GM08714 (cell line): Measurements from ENCODE around the gene PIK3CB.
"Not testable (repeated sequence)": the region's sequence is repeated elsewhere in the genome, so short reads cannot be mapped to it uniquely, and the experiment has no call there.

ENCODE experiments used
- H3K4me3 ChIP-seq: fragments of 200-500 bp; sonication (Bioruptor generic); 2 replicates; pipeline ENCODE4 v1.5.1; 2014; ENCODE audit warnings: mild to moderate bottlenecking, low read length, inconsistent platforms
- ZNF274 ChIP-seq: IDR thresholded peaks from 2 replicates; pipeline ENCODE4 v1.6.1; 2012; ENCODE audit warnings: mild to moderate bottlenecking, low read depth, low read length

Gene PIK3CB

DNA sequence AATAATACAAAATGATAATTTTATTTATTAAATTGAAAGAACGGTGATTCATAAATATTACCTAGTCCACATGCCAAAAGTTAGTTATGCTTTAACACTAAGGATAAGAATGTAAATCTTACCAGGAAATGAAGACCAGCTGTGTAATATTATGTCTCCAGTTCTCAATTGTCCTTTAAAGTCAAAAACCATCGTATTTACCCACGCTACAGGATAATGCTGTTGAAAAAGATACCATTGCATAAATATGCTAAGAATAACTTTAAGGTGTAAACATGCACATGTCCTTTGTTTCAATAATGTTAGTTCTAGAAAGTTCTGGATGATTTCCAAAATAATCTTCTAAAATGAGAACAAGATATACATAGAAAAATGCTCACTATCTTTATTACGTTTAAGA lies 122.6 kb downstream of the PIK3CB start:
- TF ChIP-seq ZNF274 = no peak
- no peak overlapping the region for H3K4me3 ChIP-seq

GRCh38 chr3:138705675-138706074 lies 129.1 kb downstream of the PIK3CB start:
- TF ChIP-seq ZNF274 = no peak
- H3K4me3 ChIP-seq = no peak overlapping the region

- no peak for TF ChIP-seq ZNF274
- no peak overlapping the region for H3K4me3 ChIP-seq
Observed at GRCh38 chr3:138696666-138697370, 137.9 kb downstream of the PIK3CB start.

DNA sequence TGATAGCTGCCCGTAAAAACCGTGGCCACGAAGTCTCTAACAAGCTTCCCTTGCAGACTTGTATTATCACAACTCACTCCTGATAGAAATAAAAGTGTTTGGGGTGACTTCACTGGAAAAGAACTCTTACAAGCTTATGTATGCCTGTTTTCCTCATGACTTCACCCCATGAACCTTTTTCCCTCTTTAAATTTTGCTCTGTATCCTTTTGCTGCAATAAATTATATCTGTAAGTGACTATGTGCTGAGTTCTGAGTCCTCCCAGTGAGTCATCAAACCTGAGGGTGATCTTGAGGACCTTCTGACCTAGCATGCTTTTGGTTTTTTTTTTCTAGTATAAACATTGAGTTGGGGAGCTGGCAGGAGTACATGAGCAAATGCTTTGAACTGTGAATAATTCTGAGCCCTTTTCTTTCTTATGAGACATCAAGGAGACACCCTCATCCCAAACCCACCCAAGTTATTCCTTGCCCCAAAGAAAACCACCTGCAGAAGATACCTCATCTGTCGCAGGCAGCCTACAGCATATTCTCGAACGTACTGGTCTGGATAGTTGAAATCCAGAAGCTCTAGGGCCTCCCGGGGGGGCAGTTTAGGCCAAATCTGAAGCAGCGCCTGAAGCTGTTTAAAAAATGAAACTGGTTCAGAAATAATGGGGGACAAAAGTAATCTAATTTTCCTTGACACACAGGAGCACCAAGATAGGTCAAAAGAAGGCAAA lies 140.3 kb downstream of the PIK3CB start:
- no peak for TF ChIP-seq ZNF274
- no peak overlapping the region for H3K4me3 ChIP-seq

DNA sequence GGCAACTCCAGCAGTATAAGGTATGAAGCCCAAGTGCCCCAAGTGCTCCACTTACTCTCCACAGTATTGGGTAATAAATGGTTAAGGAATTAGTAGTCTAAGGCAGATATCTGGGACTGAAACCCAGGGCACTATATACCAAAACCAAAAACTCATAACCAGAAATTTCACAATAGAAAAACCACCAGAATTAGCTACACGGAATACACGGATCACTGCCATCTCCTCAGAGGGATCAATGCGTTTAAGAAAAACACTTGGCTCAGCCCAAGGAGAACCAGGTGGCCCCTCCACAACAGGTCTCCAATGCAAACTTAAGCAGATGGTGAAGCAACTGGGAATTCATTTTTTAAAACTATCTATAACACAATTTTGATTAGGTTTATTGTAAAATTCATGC lies 142.6 kb downstream of the PIK3CB start:
- H3K4me3 ChIP-seq = no peak overlapping the region
- TF ChIP-seq ZNF274 = no peak

GRCh38 chr3:138691351-138691750 lies 143.4 kb downstream of the PIK3CB start:
- no peak overlapping the region for H3K4me3 ChIP-seq
- TF ChIP-seq ZNF274 = no peak

DNA sequence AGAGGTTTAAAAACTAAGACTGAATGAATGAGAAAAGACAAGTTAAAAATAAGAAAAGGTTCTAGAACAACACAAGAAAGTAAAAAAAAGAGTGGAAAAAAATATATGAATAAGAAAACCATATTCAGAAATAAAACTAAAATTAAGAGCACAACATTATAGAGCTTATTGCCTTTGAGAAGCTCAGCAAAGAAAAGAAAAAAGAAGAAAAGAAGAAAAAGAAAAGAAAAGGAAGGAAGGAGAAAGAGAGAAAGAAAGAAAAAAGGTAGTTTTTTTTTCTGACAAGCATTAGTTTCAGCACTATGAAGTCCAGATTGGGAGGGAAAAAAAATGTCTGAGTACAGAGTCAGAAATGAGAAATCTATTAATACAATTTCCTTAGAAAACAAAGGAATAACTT lies 144.7 kb downstream of the PIK3CB start:
- no peak overlapping the region for H3K4me3 ChIP-seq
- TF ChIP-seq ZNF274 = no peak

GRCh38 chr3:138688871-138689299 lies 145.8 kb downstream of the PIK3CB start:
- H3K4me3 ChIP-seq = no peak overlapping the region
- no peak for TF ChIP-seq ZNF274

DNA sequence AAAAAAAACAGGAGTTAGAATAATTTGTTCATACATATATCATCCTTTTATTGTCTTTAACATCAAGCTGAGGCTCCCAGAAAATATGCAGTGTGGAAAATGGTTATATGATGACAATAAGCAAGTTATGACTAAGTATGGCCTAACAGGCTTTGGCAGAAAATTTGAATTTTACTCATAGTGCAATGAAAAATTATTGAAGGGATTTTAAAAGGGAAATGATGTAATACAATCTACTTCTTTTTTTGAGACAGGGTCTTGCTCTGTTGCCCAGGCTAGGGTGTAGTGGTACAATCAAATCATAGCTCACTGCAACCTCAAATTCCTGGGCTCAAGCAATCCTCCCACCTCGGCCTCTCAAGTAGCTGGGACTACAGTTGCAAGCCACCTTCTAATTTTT lies 147.5 kb downstream of the PIK3CB start:
- H3K4me3 ChIP-seq = no peak overlapping the region
- TF ChIP-seq ZNF274 = no peak

DNA sequence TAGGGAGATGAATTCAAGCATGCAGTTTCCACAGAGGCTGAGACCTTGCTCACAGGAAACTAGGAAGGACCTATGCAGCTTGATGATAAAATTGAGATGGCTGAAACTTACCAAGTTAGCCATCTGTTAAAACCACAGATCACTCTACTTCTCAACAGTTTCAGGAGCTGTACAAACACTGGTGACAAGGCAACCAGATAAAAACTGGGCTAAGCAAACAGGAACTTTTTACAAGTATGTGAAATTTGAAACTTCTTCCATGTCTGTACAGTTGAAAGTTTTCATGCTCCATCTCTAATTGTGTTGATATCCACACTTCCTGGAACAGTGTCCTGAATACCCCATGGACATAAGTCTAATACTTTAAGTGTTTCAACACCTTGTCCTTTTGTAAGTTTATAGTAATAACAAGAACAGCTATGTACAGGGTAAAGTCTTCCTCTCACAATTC lies 147.9 kb downstream of the PIK3CB start:
- H3K4me3 ChIP-seq = no peak overlapping the region
- TF ChIP-seq ZNF274 = no peak

DNA sequence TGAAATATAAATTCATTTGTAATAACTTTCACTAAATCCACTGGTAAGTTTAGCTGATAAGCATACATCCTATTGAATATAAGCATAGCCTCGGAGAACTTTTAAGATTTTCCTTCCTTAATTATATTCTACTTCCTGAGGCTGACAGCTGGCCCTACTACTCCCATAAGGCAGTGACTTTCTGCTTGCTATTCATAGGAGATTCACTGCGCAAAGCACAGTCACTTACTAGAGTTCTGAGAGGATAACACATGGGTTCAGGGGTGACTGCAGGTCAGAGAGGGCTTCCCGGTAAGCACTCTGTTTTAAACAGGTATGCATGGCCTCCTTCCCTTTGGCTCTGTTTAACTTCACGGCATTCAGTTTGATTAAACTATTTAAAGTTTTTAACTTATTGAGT lies 150.3 kb downstream of the PIK3CB start:
- no peak overlapping the region for H3K4me3 ChIP-seq
- no peak for TF ChIP-seq ZNF274

GRCh38 chr3:138682648-138683047 lies 152.1 kb downstream of the PIK3CB start:
- H3K4me3 ChIP-seq = no peak overlapping the region
- TF ChIP-seq ZNF274 = no peak

DNA sequence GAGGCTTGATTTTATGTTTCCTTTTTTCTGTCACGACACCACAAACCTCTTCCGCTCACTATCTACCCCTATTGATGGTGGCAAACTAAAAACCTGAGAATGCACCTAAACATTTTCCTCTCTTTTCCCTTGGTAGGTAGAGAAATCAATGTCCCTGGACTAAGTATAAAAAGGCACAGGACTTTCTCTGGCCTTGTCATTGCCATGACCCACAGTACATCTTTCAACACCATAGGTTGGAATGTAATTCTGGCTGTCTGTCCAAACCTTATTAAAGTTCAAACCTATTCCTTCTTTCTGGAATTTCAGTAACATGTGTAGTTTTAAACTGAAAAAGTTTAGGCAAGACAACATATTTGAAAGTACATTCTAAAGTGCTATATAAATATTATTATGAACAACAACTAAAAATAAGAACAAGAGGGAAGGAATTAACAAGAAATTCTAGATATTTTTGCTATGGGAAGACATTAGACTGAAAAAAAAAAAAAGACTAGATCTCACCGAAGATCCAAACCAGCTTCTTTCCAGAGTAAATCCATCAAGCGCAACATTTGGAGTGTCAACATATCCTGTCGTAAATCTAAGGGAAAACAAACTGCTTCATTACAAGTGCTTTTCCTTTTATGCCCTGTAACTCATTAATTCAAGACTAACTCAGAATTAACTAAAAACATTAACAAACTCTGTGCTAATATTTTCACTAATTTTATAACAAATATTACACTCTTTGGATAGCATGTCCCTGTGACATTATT lies 153.1 kb downstream of the PIK3CB start:
- no peak overlapping the region for H3K4me3 ChIP-seq
- TF ChIP-seq ZNF274 = no peak

GRCh38 chr3:138680974-138681373 lies 153.8 kb downstream of the PIK3CB start:
- H3K4me3 ChIP-seq = not testable (repeated sequence)
